Glutamatergic neuron (in vitro differentiated cells): ENCODE measurements around the gene GUCA2B. TPM values are rescaled to one million over a fixed set of nuclear protein-coding genes. Genes with fewer than 3 reads are reported as not detected.

Experiments used
- DNase-seq: peaks from one replicate; pipeline ENCODE4 v3.0.0; 2022
- H3K27ac Mint-ChIP-seq: one replicate; pipeline ENCODE4 v1.8.0; 2020; ENCODE audit warnings: mild to moderate bottlenecking, mixed read lengths, inconsistent platforms; ENCODE audit not compliant: unreplicated experiment
- H3K27me3 Mint-ChIP-seq: one replicate; pipeline ENCODE4 v1.8.0; 2020; ENCODE audit warnings: mild to moderate bottlenecking, moderate library complexity, mixed read lengths, inconsistent platforms; ENCODE audit not compliant: unreplicated experiment
- H3K36me3 Mint-ChIP-seq: one replicate; pipeline ENCODE4 v1.8.0; 2020; ENCODE audit warnings: mild to moderate bottlenecking, mixed read lengths, inconsistent platforms; ENCODE audit not compliant: unreplicated experiment
- H3K4me1 Mint-ChIP-seq: one replicate; pipeline ENCODE4 v1.8.0; 2020; ENCODE audit warnings: mild to moderate bottlenecking, low read depth, mixed read lengths, inconsistent platforms; ENCODE audit not compliant: unreplicated experiment
- H3K4me3 Mint-ChIP-seq: one replicate; pipeline ENCODE4 v1.8.0; 2020; ENCODE audit warnings: mild to moderate bottlenecking, mixed read lengths, inconsistent platforms; ENCODE audit not compliant: unreplicated experiment
- H3K9me3 Mint-ChIP-seq: one replicate; pipeline ENCODE4 v1.8.0; 2020; ENCODE audit warnings: mild to moderate bottlenecking, moderate library complexity, mixed read lengths, inconsistent platforms; ENCODE audit not compliant: unreplicated experiment
- CTCF ChIP-seq: fragments of 200-600 bp; sonication (generic); IDR thresholded peaks from one replicate; pipeline ENCODE4 v1.5.0; 2021; ENCODE audit not compliant: partially characterized antibody, unreplicated experiment
- long read RNA-seq: library from polyadenylated mRNA; unstranded; transcript quantifications from one replicate; pipeline ENCODE4 v2.0.0, GENCODE V29; 2020; ENCODE audit not compliant: unreplicated experiment
- total RNA-seq: library from RNA; stranded (reverse); fragmentation: NEBNext Ultra II Directional; extraction: Animal tissue kit (Norgen Biotek cat#: 25700); gene quantifications from one replicate; pipeline ENCODE4 v1.2.1, GENCODE V29; 2021; ENCODE audit not compliant: unreplicated experiment

GUCA2B gene
- not detected for total RNA-seq
- long read RNA-seq, result 0 reads

GRCh38 chr1:42152907-42153600 is at the start of gene GUCA2B:
GUCA2B (plus strand) TSS chr1:42153410; CDS start chr1:42153451, 41 bp downstream.
- peak within 1 kb of the TSS; percentile 50 for H3K27ac Mint-ChIP-seq
- no peaks in the 10 kb centered on the region for H3K4me1 Mint-ChIP-seq
- H3K9me3 Mint-ChIP-seq, result peaks cover 3% of the 10 kb centered on the region
- no peaks in the 10 kb centered on the region for H3K27me3 Mint-ChIP-seq
- H3K36me3 Mint-ChIP-seq, result no peaks in the 10 kb centered on the region
- H3K4me3 Mint-ChIP-seq, result no peak within 1 kb of the TSS
- TF ChIP-seq CTCF, result no peak
- DNase-seq, result no peak

- no peaks in the 10 kb centered on the region for H3K4me1 Mint-ChIP-seq
- no peak for TF ChIP-seq CTCF
- H3K27ac Mint-ChIP-seq, result no peak overlapping the region
- H3K4me3 Mint-ChIP-seq, result no peak overlapping the region
- no peak for DNase-seq
- H3K27me3 Mint-ChIP-seq, result peaks cover 2% of the 10 kb centered on the region
- no peaks in the 10 kb centered on the region for H3K36me3 Mint-ChIP-seq
- peaks cover 2% of the 10 kb centered on the region for H3K9me3 Mint-ChIP-seq
These were observed 48.2 kb upstream of the GUCA2B start for GRCh38 chr1:42105025-42105424.

- Mint-ChIP-seq H3K4me3 (no peak overlapping the region), H3K27ac (no peak overlapping the region), H3K9me3 (peaks cover 2% of the 10 kb centered on the region), H3K27me3 (peaks cover 2% of the 10 kb centered on the region), H3K4me1 (no peaks in the 10 kb centered on the region), H3K36me3 (no peaks in the 10 kb centered on the region)
- TF ChIP-seq CTCF, result no peak
- no peak for DNase-seq
These were observed 44.9 kb upstream of the GUCA2B start for GRCh38 chr1:42108309-42108708.

DNA sequence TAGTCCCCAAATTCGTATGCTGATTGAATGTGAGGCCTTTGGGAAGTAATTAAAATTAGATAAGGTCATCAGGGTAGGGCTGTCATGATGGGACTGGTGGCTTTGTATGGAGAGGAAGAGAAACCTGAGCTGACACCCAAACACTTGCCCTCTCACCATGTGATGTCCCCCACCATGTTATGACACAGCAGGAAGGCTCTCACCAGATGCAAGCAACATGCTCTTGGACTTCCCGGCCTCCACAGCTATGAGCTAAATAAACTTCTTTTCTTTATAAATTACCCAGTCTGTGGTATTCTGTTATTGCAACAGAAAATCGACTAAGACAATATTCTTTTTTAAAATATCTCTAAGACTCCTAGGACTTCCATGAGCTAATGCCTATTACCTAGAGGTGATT is 43.6 kb upstream of the GUCA2B start:
- H3K27ac Mint-ChIP-seq, result no peak overlapping the region
- no peaks in the 10 kb centered on the region for H3K9me3 Mint-ChIP-seq

More for the DNA sequence above, 43.6 kb upstream of the GUCA2B start:
- Mint-ChIP-seq H3K4me1 (no peaks in the 10 kb centered on the region), H3K27me3 (peaks cover 1% of the 10 kb centered on the region), H3K36me3 (no peaks in the 10 kb centered on the region), H3K4me3 (no peak overlapping the region)
- DNase-seq, result no peak
- no peak for TF ChIP-seq CTCF
